IMR-90 (cell line): ENCODE data around the gene RCBTB2.

Experiments used
- CEBPB ChIP-seq: IDR thresholded peaks from 2 replicates; pipeline ENCODE4 v1.6.1; 2012; ENCODE audit warnings: low read depth, low read length, improper control_type of control experiment
- FOS ChIP-seq: fragments of 150-350 bp; IDR thresholded peaks from 2 replicates; pipeline ENCODE4 v1.6.1; 2016; ENCODE audit warnings: low read depth, low read length
- MAFK ChIP-seq: IDR thresholded peaks from 2 replicates; pipeline ENCODE4 v1.6.1; 2012; ENCODE audit warnings: low read depth, low read length, improper control_type of control experiment
- NFE2L2 ChIP-seq: fragments of 150-350 bp; IDR thresholded peaks from 2 replicates; pipeline ENCODE4 v1.6.1; 2016; ENCODE audit warnings: low read depth, mild to moderate bottlenecking, low read length
- POLR2A ChIP-seq: IDR thresholded peaks from 2 replicates; pipeline ENCODE4 v1.6.1; 2012; ENCODE audit warnings: mild to moderate bottlenecking, low read depth, low read length
- RAD21 ChIP-seq: IDR thresholded peaks from 2 replicates; pipeline ENCODE4 v1.6.1; 2012; ENCODE audit warnings: low read length, improper control_type of control experiment
- SMC3 ChIP-seq: fragments of 150-350 bp; IDR thresholded peaks from 2 replicates; pipeline ENCODE4 v1.6.1; 2016; ENCODE audit warnings: low read depth, mild to moderate bottlenecking, antibody characterized with exemption, low read length, moderate library complexity
- USF2 ChIP-seq: fragments of 150-350 bp; IDR thresholded peaks from 2 replicates; pipeline ENCODE4 v1.6.1; 2017; ENCODE audit warnings: mild to moderate bottlenecking, antibody characterized with exemption, low read length, low read depth
- TF ChIP-seq, protein P1 (sequence below): conservative IDR thresholded peaks from 2 replicates; pipeline ENCODE4 v1.5.1; 2012; ENCODE audit warnings: mild to moderate bottlenecking, low read depth, low read length, improper control_type of control experiment

- TF ChIP-seq, protein P1, sequence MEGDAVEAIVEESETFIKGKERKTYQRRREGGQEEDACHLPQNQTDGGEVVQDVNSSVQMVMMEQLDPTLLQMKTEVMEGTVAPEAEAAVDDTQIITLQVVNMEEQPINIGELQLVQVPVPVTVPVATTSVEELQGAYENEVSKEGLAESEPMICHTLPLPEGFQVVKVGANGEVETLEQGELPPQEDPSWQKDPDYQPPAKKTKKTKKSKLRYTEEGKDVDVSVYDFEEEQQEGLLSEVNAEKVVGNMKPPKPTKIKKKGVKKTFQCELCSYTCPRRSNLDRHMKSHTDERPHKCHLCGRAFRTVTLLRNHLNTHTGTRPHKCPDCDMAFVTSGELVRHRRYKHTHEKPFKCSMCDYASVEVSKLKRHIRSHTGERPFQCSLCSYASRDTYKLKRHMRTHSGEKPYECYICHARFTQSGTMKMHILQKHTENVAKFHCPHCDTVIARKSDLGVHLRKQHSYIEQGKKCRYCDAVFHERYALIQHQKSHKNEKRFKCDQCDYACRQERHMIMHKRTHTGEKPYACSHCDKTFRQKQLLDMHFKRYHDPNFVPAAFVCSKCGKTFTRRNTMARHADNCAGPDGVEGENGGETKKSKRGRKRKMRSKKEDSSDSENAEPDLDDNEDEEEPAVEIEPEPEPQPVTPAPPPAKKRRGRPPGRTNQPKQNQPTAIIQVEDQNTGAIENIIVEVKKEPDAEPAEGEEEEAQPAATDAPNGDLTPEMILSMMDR, result no peak
- no peak for TF ChIP-seq CEBPB
- no peak for TF ChIP-seq FOS
- TF ChIP-seq POLR2A, result no peak
- no peak for TF ChIP-seq SMC3
- TF ChIP-seq MAFK, result no peak
- no peak for TF ChIP-seq NFE2L2
- TF ChIP-seq RAD21, result no peak
- no peak for TF ChIP-seq USF2
These were observed 29.6 kb upstream of the RCBTB2 start for GRCh38 chr13:48562296-48563066.
